Esophagus muscularis mucosa (tissue), 4 donors: ENCODE data around the gene TOB2. TPM values are rescaled to one million over a fixed set of nuclear protein-coding genes. Genes with fewer than 3 reads are reported as not detected.
A peak's percentile ranks its signal among the peaks of the same experiment; 100 is the strongest.
"Not testable (repeated sequence)": the region's sequence is repeated elsewhere in the genome, so short reads cannot be mapped to it uniquely, and the experiment has no call there.

Experiments
- DNase-seq: peaks from one replicate; pipeline ENCODE4 v3.0.0-alpha.2; 2017; ENCODE audit errors: extremely low spot score
- H3K27ac ChIP-seq, 4 donors: fragments of 200-600 bp; sonication (generic); replicated peaks in 1 of 4; 1 replicate in 3 of 4; 2 replicates in 1 of 4; pipeline ENCODE4 v1.5.1; 2016 to 2019; ENCODE audit warnings: mild to moderate bottlenecking in 1 of 4
- H3K27me3 ChIP-seq, 4 donors: fragments of 200-600 bp; sonication (generic); one replicate each; pipeline versions ENCODE4 v1.5.1 to v1.6.0; 2016 to 2019
- H3K36me3 ChIP-seq, 4 donors: fragments of 200-600 bp; sonication (generic); one replicate each; pipeline ENCODE4 v1.5.1; 2016 to 2019
- H3K4me1 ChIP-seq, 4 donors: fragments of 200-600 bp; sonication (generic); one replicate each; pipeline ENCODE4 v1.5.1; 2016 to 2019
- H3K4me3 ChIP-seq, 4 donors: fragments of 200-600 bp; sonication (generic); 1 replicate in 2 of 4; 2 replicates in 2 of 4; pipeline ENCODE4 v1.5.1; 2016 to 2019; ENCODE audit warnings: mild to moderate bottlenecking in 4 of 4, moderate library complexity in 1 of 4
- H3K9me3 ChIP-seq, 4 donors: fragments of 200-600 bp; sonication (generic); 1 replicate in 3 of 4; 2 replicates in 1 of 4; pipeline ENCODE4 v1.5.1; 2016 to 2019
- CTCF ChIP-seq, 3 experiments: fragments of 200-600 bp in 2 of 3; fragments of 450-650 bp in 1 of 3; sonication (generic) in 2 of 3; IDR thresholded peaks; one replicate each; pipeline ENCODE4 v1.5.1; 2017 to 2019; ENCODE audit warnings: antibody characterized with exemption in 3 of 3, mild to moderate bottlenecking in 2 of 3, moderate library complexity in 1 of 3
- EP300 ChIP-seq: sonication (generic); formaldehyde crosslinking; IDR thresholded peaks from one replicate; pipeline ENCODE4 v1.6.1; 2017; ENCODE audit warnings: antibody characterized with exemption
- POLR2A ChIP-seq: fragments of 450-650 bp; IDR thresholded peaks from one replicate; pipeline ENCODE4 v1.6.1; 2017; ENCODE audit warnings: antibody characterized with exemption, moderate library complexity, mild to moderate bottlenecking, low read depth
- POLR2AphosphoS5 ChIP-seq, 2 donors: sonication (generic); formaldehyde crosslinking; IDR thresholded peaks; one replicate each; pipeline ENCODE4 v1.6.1; 2017; ENCODE audit warnings: antibody characterized with exemption in 2 of 2
- WGBS: methylation state at CpG from one replicate; pipeline ENCODE4 v1.1.5; 2018; 5-methylcytosine and 5-hydroxymethylcytosine counted together
- intact Hi-C: fragments of 100-400 bp; cut with DNase I; formaldehyde crosslinking; loops from one replicate; pipeline ENCODE4 v1.15.1; 2023
- total RNA-seq, 4 donors: library from RNA; depleted of rRNA; stranded (reverse); fragments of >200 nt; gene quantifications; one replicate each; pipeline versions ENCODE4 v1.1.0 to v1.2.1, GENCODE V29; 2016

TOB2 gene
- total RNA-seq, 4 donors from 2014 or later, result 56.2 to 100 (median 93.0) TPM

GRCh38 chr22:41435560-41435959 lies 11.0 kb downstream of the TOB2 start:
- Histone ChIP-seq H3K4me3 (no peak overlapping the region), H3K9me3 (no peaks in the 10 kb centered on the region), H3K27ac (peak overlapping the region; percentile 44 to 63 (median 59)), H3K4me1 (peaks cover 62 to 90% (median 86%) of the 10 kb centered on the region in 4 donors), H3K36me3 (peaks cover 40 to 83% (median 76%) of the 10 kb centered on the region in 4 donors), H3K27me3 (no peaks in the 10 kb centered on the region)
- TF ChIP-seq POLR2AphosphoS5 (IDR thresholded peaks at IDR 0.05) (peak in 1 of 2 donors; percentile 25), EP300 (no peak)
- intact Hi-C loops, result no loop called here
- WGBS, result 52% methylated on average over 4 of the region's 4 CpGs
- DNase-seq, result no peak

GRCh38 chr22:41434361-41435003 lies 12.1 kb downstream of the TOB2 start:
- H3K9me3 ChIP-seq, intact Hi-C loops, H3K27me3 ChIP-seq, H3K4me3 ChIP-seq, DNase-seq: not testable (repeated sequence)
- 77% methylated on average over 5 of the region's 5 CpGs for WGBS
- peak overlapping the region; percentile 44 to 63 (median 59) for H3K27ac ChIP-seq
- peaks cover 33 to 75% (median 72%) of the 10 kb centered on the region in 4 donors for H3K36me3 ChIP-seq
- peaks cover 51 to 80% (median 75%) of the 10 kb centered on the region in 4 donors for H3K4me1 ChIP-seq

- peak overlapping the region; percentile 13 to 63 (median 48) for H3K27ac ChIP-seq
- H3K27me3 ChIP-seq, H3K4me3 ChIP-seq, intact Hi-C loops, H3K9me3 ChIP-seq, DNase-seq: not testable (repeated sequence)
- TF ChIP-seq POLR2AphosphoS5 (IDR thresholded peaks at IDR 0.05), result peak in 1 of 2 donors; percentile 0
- 94% methylated on average over 1 of the region's 1 CpG for WGBS
- peaks cover 27 to 76% (median 71%) of the 10 kb centered on the region in 4 donors for H3K36me3 ChIP-seq
- peaks cover 42 to 70% (median 65%) of the 10 kb centered on the region in 4 donors for H3K4me1 ChIP-seq
Observed at GRCh38 chr22:41433480-41433879, 13.1 kb downstream of the TOB2 start.

GRCh38 chr22:41431656-41432055 lies 14.9 kb downstream of the TOB2 start:
- TF ChIP-seq CTCF (IDR thresholded peaks at IDR 0.05) (no peak), POLR2A (no peak), POLR2AphosphoS5 (IDR thresholded peaks at IDR 0.05) (peak in 1 of 2 donors; percentile 6), EP300 (no peak)
- Histone ChIP-seq H3K4me1 (peaks cover 33 to 53% (median 48%) of the 10 kb centered on the region in 4 donors), H3K27me3 (no peaks in the 10 kb centered on the region), H3K27ac (peak overlapping the region in 2 of 4 donors; percentile 36 to 52), H3K9me3 (no peaks in the 10 kb centered on the region), H3K4me3 (no peak overlapping the region), H3K36me3 (peaks cover 20 to 76% (median 69%) of the 10 kb centered on the region in 4 donors)
- DNase-seq, result no peak
- intact Hi-C loops, result no loop called here
- 84% methylated on average over 3 of the region's 6 CpGs for WGBS

GRCh38 chr22:41429951-41430332 lies 16.7 kb downstream of the TOB2 start:
- H3K4me3 ChIP-seq, result no peak overlapping the region
- TF ChIP-seq POLR2A, result no peak
- no peak for TF ChIP-seq EP300
- no peak for TF ChIP-seq CTCF (IDR thresholded peaks at IDR 0.05)
- no peak for TF ChIP-seq POLR2AphosphoS5 (IDR thresholded peaks at IDR 0.05)
- DNase-seq, result no peak
- H3K27ac ChIP-seq, result peak overlapping the region in 1 of 4 donors; percentile 31
- H3K9me3 ChIP-seq, result no peaks in the 10 kb centered on the region
- WGBS, result 97% methylated on average over 8 of the region's 8 CpGs
- H3K36me3 ChIP-seq, result peaks cover 3 to 75% (median 67%) of the 10 kb centered on the region in 4 donors
- intact Hi-C loops, result no loop called here
- H3K27me3 ChIP-seq, result no peaks in the 10 kb centered on the region
- peaks cover 16 to 36% (median 31%) of the 10 kb centered on the region in 4 donors for H3K4me1 ChIP-seq

- WGBS, result 91% methylated on average over 12 of the region's 13 CpGs
- DNase-seq, result no peak
- H3K9me3 ChIP-seq, result no peaks in the 10 kb centered on the region
- H3K27ac ChIP-seq, result peak overlapping the region in 3 of 4 donors; percentile 31 to 35 (median 33)
- H3K4me3 ChIP-seq, result no peak overlapping the region
- no peaks in the 10 kb centered on the region for H3K27me3 ChIP-seq
- TF ChIP-seq EP300 (no peak), POLR2AphosphoS5 (IDR thresholded peaks at IDR 0.05) (no peak), CTCF (IDR thresholded peaks at IDR 0.05) (no peak), POLR2A (no peak)
- intact Hi-C loops, result no loop called here
- peaks cover 11 to 30% (median 26%) of the 10 kb centered on the region in 4 donors for H3K4me1 ChIP-seq
- H3K36me3 ChIP-seq, result peaks cover 0 to 75% (median 67%) of the 10 kb centered on the region in 4 donors
Observed at GRCh38 chr22:41429232-41429950, 17.2 kb downstream of the TOB2 start.
